CD4-positive, alpha-beta T cell (primary cell): ENCODE results near the gene GORASP1. TPM values are rescaled to one million over a fixed set of nuclear protein-coding genes. Genes with fewer than 3 reads are reported as not detected.

Source experiments
- ATAC-seq: fragments of 200-7000 bp; cut with Tn5 transposase; one replicate; pipeline ENCODE4 v1.10.0; 2022; ENCODE audit warnings: mild to moderate bottlenecking; ENCODE audit not compliant: poor library complexity
- CTCF ChIA-PET: fragments of 350-600 bp; sonication (Branson Sonifier 250); formaldehyde crosslinking; loops from one replicate; lab custom pipeline; 2021; ENCODE audit warnings: antibody characterized with exemption, inconsistent platforms; lab: Charles Lee
- POLR2A ChIA-PET: fragments of 350-600 bp; sonication (Branson Sonifier 250); formaldehyde crosslinking; loops from one replicate; lab custom pipeline; 2021; ENCODE audit warnings: antibody characterized with exemption, inconsistent platforms; lab: Charles Lee
- DNase-seq, 14 experiments: peaks; one replicate each; pipeline ENCODE4 v3.0.0-alpha.2; 2013 to 2020; ENCODE audit warnings: mixed read lengths in 2 of 14
- H3K27ac ChIP-seq, 2 donors: one replicate each; pipeline versions ENCODE4 v1.5.1 to v1.7.0; 2013; ENCODE audit warnings: low read length in 2 of 2, low read depth in 1 of 2, mild to moderate bottlenecking in 1 of 2
- H3K27me3 ChIP-seq, 2 experiments: 1 replicate in 1 of 2; 2 replicates in 1 of 2; pipeline versions ENCODE4 v1.6.1 to v1.7.0; 2013; ENCODE audit warnings: low read length in 2 of 2, control low read depth in 1 of 2, mild to moderate bottlenecking in 1 of 2, moderate library complexity in 1 of 2; ENCODE audit not compliant: insufficient read depth in 2 of 2, control insufficient read depth in 1 of 2
- H3K36me3 ChIP-seq: one replicate; pipeline ENCODE4 v1.6.1; 2013; ENCODE audit warnings: low read length, control low read depth; ENCODE audit not compliant: insufficient read depth
- H3K4me1 ChIP-seq: one replicate; pipeline ENCODE4 v1.6.1; 2013; ENCODE audit warnings: low read length, control low read depth; ENCODE audit not compliant: insufficient read depth
- H3K4me3 ChIP-seq: one replicate; pipeline ENCODE4 v1.5.1; 2013; ENCODE audit warnings: mild to moderate bottlenecking, low read length, moderate library complexity
- H3K9me3 ChIP-seq, 2 experiments: 1 replicate in 1 of 2; 2 replicates in 1 of 2; pipeline versions ENCODE4 v1.6.1 to v1.7.0; 2013; ENCODE audit warnings: low read length in 2 of 2, mild to moderate bottlenecking in 2 of 2, control low read depth in 1 of 2, moderate library complexity in 1 of 2; ENCODE audit not compliant: control insufficient read depth in 1 of 2, insufficient read depth in 1 of 2
- H3K27ac Mint-ChIP-seq: one replicate; pipeline ENCODE4 v1.8.0; 2020; ENCODE audit warnings: mixed read lengths
- H3K27me3 Mint-ChIP-seq: one replicate; pipeline ENCODE4 v1.8.0; 2021; ENCODE audit warnings: mixed read lengths
- H3K36me3 Mint-ChIP-seq: one replicate; pipeline ENCODE4 v1.8.0; 2021; ENCODE audit warnings: low read depth, mixed read lengths
- H3K4me1 Mint-ChIP-seq: one replicate; pipeline ENCODE4 v1.8.0; 2021; ENCODE audit warnings: low read depth, mixed read lengths
- H3K4me3 Mint-ChIP-seq: one replicate; pipeline ENCODE4 v1.8.0; 2020; ENCODE audit warnings: mild to moderate bottlenecking, mixed read lengths
- H3K9me3 Mint-ChIP-seq: one replicate; pipeline ENCODE4 v1.8.0; 2020; ENCODE audit warnings: mixed read lengths
- CTCF ChIP-seq: fragments of 200-600 bp; IDR thresholded peaks from one replicate; pipeline ENCODE4 v1.8.0; 2022; ENCODE audit warnings: antibody characterized with exemption, mild to moderate bottlenecking
- intact Hi-C, 2 experiments: fragments of 100-400 bp; cut with DNase I in 1 of 2; cut with micrococcal nuclease in 1 of 2; formaldehyde crosslinking; loops; one replicate each; pipeline versions ENCODE4 v1.15.1 to v1.9.0; 2023 to 2025; cut with DNase I, micrococcal nuclease
- total RNA-seq, 174 experiments: library from RNA in 2 of 174; stranded (reverse) in 2 of 174; gene quantifications; one replicate each; pipeline ENCODE4 v1.2.3 and lab custom pipeline; 2021 to 2026

GORASP1 gene
- total RNA-seq, 2 experiments from 2014 or later: 29.1 to 31.5 TPM

DNA sequence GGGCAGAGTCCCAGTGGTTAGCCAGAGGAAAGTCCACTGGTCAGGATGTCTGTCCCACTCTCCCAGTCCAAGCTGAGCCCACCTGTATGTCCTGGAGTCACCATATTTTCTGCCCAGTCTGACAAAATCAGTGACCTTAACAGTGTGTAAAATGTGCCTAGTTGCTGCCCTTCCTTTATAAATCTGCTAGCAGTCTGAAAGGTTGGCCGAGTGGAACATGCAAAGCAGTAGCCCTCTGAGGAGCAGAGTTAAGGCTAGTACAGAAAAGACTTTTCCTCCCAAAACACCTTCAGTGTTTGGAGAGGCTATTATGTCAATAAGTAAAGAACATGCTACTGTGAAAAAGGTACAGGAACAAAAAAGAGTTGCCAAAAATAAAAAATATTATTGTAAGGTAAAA lies 15.4 kb upstream of the GORASP1 start:
- no peaks in the 10 kb centered on the region for H3K27me3 Mint-ChIP-seq
- CTCF ChIA-PET: no interaction called here
- no peak for DNase-seq
- no peaks in the 10 kb centered on the region for H3K27me3 ChIP-seq
- H3K4me3 Mint-ChIP-seq: no peak overlapping the region
- no peaks in the 10 kb centered on the region for H3K9me3 ChIP-seq
- no peak overlapping the region for H3K27ac ChIP-seq
- H3K4me1 Mint-ChIP-seq: peaks cover 14% of the 10 kb centered on the region
- no peaks in the 10 kb centered on the region for H3K36me3 Mint-ChIP-seq
- H3K9me3 Mint-ChIP-seq: no peaks in the 10 kb centered on the region
- TF ChIP-seq CTCF: no peak
- no peak for ATAC-seq
- H3K4me1 ChIP-seq: peaks cover 11% of the 10 kb centered on the region
- no peak overlapping the region for H3K4me3 ChIP-seq
- POLR2A ChIA-PET: no interaction called here
- intact Hi-C loops: no loop called here
- no peak overlapping the region for H3K27ac Mint-ChIP-seq
- H3K36me3 ChIP-seq: no peaks in the 10 kb centered on the region

GRCh38 chr3:39121621-39122020 lies 14.2 kb upstream of the GORASP1 start:
- no peaks in the 10 kb centered on the region for H3K36me3 ChIP-seq
- CTCF ChIA-PET: no interaction called here
- DNase-seq: peak in 1 of 14 experiments; percentile 1
- no peak for TF ChIP-seq CTCF
- no peaks in the 10 kb centered on the region for H3K36me3 Mint-ChIP-seq
- peaks cover 3% of the 10 kb centered on the region for H3K4me1 Mint-ChIP-seq
- H3K27me3 Mint-ChIP-seq: no peaks in the 10 kb centered on the region
- ATAC-seq: no peak
- H3K27me3 ChIP-seq: no peaks in the 10 kb centered on the region
- no peak overlapping the region for H3K27ac Mint-ChIP-seq
- H3K27ac ChIP-seq: no peak overlapping the region
- H3K4me1 ChIP-seq: no peaks in the 10 kb centered on the region
- H3K9me3 Mint-ChIP-seq: no peaks in the 10 kb centered on the region
- intact Hi-C loops: no loop called here
- H3K4me3 Mint-ChIP-seq: no peak overlapping the region
- no peaks in the 10 kb centered on the region for H3K9me3 ChIP-seq
- H3K4me3 ChIP-seq: no peak overlapping the region
- POLR2A ChIA-PET: no interaction called here

DNA sequence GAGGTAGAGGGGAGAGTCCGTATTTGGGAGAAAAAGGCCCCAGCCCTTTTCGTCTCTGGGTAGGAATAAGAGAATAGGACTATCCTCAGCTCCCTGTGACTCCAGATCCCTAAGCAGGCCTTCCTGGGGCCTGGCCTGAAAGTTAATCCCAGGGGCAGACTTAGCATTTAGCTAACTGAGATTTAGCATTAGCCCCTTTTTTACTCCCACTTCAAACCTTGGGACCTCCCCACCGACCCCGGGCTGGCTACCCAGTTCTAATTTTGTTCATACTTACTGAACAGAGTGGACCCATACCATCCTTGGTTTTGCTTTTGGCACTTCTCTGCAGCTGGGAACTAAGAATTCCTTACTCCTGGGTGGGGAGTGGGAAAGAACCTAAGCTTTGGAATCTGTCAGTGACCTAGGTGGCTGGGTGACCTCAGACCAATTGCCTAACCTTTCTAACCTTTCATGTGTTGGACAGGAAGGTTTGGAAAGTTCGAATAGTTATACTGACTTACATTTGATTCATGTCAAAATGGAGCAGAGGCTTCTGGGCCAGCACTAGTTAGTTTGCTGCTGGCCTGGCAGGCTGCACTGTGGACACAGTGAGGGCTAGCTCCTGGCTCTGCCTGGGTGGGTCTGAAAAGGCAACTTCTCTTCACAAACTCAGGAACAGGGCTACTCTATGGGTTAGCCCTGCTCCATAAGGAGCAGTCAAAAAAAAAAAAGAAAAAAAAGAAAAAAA lies 11.7 kb upstream of the GORASP1 start:
- H3K4me1 ChIP-seq: no peaks in the 10 kb centered on the region

More for the DNA sequence above, 11.7 kb upstream of the GORASP1 start:
- Histone ChIP-seq H3K36me3 (no peaks in the 10 kb centered on the region), H3K27ac (no peak overlapping the region), H3K27me3 (no peaks in the 10 kb centered on the region), H3K4me3 (no peak overlapping the region), H3K9me3 (no peaks in the 10 kb centered on the region)
- Mint-ChIP-seq H3K36me3 (no peaks in the 10 kb centered on the region), H3K27ac (no peak overlapping the region), H3K9me3 (no peaks in the 10 kb centered on the region), H3K27me3 (no peaks in the 10 kb centered on the region), H3K4me3 (no peak overlapping the region), H3K4me1 (no peaks in the 10 kb centered on the region)
- DNase-seq: peak in 2 of 14 experiments; percentile 1 to 14
- ChIA-PET CTCF (no interaction called here), POLR2A (no interaction called here)
- TF ChIP-seq CTCF: no peak
- intact Hi-C loops: no loop called here
- no peak for ATAC-seq
